C4-2B (cell line): ENCODE measurements around the gene SHC2.

Experiments used
- H3K27ac ChIP-seq: fragments of 450-650 bp; 2 replicates; pipeline ENCODE4 v1.5.1; 2017
- CTCF ChIP-seq: fragments of 450-650 bp; conservative IDR thresholded peaks from 2 replicates; pipeline ENCODE4 v1.5.1; 2017; ENCODE audit warnings: mild to moderate bottlenecking
- ZFX ChIP-seq: fragments of 450-650 bp; IDR thresholded peaks from 2 replicates; pipeline ENCODE4 v1.6.1; 2017

Gene SHC2

DNA sequence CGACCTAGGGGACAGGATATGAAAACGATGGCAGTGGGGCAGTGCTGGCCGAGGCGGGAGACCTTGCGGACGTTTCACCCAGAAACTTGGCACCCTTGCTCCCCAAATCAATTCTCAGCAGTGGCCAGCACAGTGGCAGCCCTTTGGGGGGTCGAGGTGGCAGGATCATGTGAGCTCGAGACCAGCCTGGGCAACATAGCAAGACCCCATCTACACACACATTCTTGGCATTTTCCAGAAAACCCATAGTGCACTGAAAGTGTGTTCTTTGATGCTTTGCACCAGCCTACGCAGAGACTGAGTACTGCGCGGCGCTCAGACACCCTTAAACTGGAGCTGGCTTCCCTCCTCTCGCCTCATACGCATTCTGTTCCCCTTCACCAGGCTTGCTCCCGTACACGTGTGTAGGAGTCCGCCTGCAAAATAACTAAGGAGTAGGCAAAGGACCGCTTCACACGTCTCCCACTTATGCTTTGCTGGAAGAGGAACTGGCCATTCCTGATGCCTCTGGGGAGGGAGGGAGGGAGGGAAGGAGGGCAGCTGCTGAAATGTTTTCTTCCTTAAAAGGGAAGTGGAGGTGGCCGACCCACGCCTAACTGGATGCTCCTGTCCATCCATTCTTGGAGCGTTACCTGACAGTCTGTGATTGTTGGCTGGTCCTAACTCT, 92.7 kb downstream of the SHC2 start:
- no peak overlapping the region for H3K27ac ChIP-seq
- TF ChIP-seq CTCF = no peak

- TF ChIP-seq ZFX (no peak), CTCF (no peak)
Observed at GRCh38 chr19:367561-367960, 93.3 kb downstream of the SHC2 start.

GRCh38 chr19:366951-367350, 93.9 kb downstream of the SHC2 start:
- TF ChIP-seq ZFX (no peak), CTCF (no peak)
- no peak overlapping the region for H3K27ac ChIP-seq

More at GRCh38 chr19:367561-367960, 93.3 kb downstream of the SHC2 start:
- no peak overlapping the region for H3K27ac ChIP-seq
